ENCODE measurements around the gene COL2A1. TPM values are rescaled to one million over a fixed set of nuclear protein-coding genes. Genes with fewer than 3 reads are reported as not detected.

Gene COL2A1
- total RNA-seq, 2 donors from 2014 or later, result not detected

DNA sequence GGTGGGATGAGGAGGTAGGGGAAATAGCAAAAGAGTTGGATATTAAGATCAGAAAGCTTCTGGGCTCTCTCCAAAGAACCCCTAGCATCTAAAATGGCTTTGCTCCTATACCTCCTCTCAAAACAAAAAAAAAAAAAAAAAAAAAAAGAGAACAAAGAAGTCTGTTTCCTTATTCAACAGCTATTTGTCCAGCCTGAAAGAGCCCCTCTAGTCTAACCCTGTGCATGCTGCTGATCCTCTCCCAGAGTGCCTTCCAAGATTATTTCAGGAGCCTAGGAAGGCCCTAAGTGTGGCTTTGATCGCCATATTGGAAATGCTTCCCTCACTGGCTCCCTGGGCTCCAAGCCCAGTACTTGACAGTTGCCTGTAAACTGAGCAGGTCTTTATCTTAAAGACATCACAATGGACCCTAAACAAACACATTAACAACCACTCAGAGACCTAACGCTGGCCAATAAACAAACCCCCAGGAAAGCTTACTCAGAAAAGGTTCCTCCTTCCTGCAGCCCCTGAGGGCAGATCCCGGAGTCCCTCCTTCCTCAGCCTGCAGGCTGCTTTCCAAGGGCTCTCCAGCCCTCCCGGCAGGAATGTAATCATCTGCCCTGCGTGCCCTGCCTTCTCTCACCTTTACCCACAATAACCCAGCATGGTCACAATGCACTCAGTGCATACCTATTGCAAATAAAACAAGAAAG lies 17.4 kb upstream of the COL2A1 start:
- H3K36me3 ChIP-seq (replicated peaks in 1 of 2; ENCODE audit: insufficient read depth in 1 of 2, low read depth in 2 of 2), result no peaks in the 10 kb centered on the region
- WGBS, 2 donors, result 23 to 25% methylated on average over 5 of the region's 5 CpGs
- ATAC-seq, result no peak
- no peaks in the 10 kb centered on the region for H3K4me1 ChIP-seq
- H3K9me3 ChIP-seq, result no peaks in the 10 kb centered on the region
- no peak overlapping the region for H3K27ac ChIP-seq
- H3K27me3 ChIP-seq, result no peaks in the 10 kb centered on the region
- TF ChIP-seq POLR2A (IDR thresholded peaks at IDR 0.05), result no peak
- TF ChIP-seq, protein P1, sequence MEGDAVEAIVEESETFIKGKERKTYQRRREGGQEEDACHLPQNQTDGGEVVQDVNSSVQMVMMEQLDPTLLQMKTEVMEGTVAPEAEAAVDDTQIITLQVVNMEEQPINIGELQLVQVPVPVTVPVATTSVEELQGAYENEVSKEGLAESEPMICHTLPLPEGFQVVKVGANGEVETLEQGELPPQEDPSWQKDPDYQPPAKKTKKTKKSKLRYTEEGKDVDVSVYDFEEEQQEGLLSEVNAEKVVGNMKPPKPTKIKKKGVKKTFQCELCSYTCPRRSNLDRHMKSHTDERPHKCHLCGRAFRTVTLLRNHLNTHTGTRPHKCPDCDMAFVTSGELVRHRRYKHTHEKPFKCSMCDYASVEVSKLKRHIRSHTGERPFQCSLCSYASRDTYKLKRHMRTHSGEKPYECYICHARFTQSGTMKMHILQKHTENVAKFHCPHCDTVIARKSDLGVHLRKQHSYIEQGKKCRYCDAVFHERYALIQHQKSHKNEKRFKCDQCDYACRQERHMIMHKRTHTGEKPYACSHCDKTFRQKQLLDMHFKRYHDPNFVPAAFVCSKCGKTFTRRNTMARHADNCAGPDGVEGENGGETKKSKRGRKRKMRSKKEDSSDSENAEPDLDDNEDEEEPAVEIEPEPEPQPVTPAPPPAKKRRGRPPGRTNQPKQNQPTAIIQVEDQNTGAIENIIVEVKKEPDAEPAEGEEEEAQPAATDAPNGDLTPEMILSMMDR (IDR thresholded peaks at IDR 0.05), result no peak
- no peak overlapping the region for H3K4me3 ChIP-seq
- intact Hi-C loops (cut with DNase I), result no loop called here
- DNase-seq, result no peak

DNA sequence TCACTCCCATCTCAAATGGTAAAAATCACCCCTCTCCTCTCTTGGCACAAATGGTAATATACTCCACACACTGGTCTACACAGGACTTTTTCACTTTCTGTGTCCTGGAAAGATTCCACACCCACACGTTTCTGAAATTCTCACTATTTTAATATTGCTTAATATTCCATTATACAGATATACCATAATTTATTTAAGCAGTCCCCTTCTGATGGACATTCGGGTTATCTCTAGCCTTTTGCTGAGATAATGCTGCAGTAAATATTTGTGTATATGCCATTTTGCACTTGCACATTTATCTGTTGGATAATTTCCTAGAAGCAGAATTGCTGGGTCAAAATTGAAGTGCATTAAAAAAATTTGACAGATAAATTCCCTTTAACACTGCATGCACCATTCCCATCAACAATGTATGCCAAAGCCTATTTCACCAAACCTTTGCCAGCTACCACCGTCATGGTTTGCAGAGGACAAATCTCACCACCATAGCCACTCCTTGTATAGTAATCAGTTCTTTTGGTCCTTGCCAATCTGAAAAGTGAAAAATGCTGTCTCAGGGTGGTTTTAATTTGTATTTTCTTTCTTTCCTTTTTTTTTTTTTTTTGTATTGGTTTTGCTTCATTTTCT lies 15.5 kb upstream of the COL2A1 start:
- no peaks in the 10 kb centered on the region for H3K27me3 ChIP-seq
- H3K4me1 ChIP-seq, result no peaks in the 10 kb centered on the region
- ATAC-seq, result no peak
- intact Hi-C loops (cut with DNase I), result no loop called here
- H3K36me3 ChIP-seq (replicated peaks in 1 of 2; ENCODE audit: insufficient read depth in 1 of 2, low read depth in 2 of 2), result no peaks in the 10 kb centered on the region
- H3K4me3 ChIP-seq, result no peak overlapping the region
- no peaks in the 10 kb centered on the region for H3K9me3 ChIP-seq
- 41 to 44% methylated on average over 3 of the region's 3 CpGs for WGBS, 2 donors
- TF ChIP-seq, protein P1 (IDR thresholded peaks at IDR 0.05), result no peak
- TF ChIP-seq POLR2A (IDR thresholded peaks at IDR 0.05), result no peak
- H3K27ac ChIP-seq, result no peak overlapping the region
- DNase-seq, result no peak

DNA sequence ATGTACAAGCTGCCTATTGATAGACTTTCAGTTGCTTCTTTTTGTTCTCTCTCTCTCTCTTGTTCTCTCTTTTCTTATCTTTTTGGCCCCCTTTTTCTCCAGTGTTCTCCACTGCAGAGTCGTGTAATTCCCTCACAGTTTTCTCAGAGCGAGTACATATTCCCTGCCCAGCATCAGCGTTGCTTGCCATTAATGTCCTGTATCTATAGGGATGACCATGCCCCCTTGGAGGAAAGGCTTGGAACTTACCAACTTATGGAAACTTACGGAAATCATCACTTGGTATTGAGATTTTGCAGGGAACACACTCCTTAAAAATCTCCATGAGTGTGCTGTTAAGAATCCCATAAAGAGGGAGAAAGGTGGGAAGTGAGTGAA lies 14.3 kb upstream of the COL2A1 start:
- Histone ChIP-seq H3K36me3 (replicated peaks in 1 of 2; ENCODE audit: insufficient read depth in 1 of 2, low read depth in 2 of 2) (no peaks in the 10 kb centered on the region), H3K27ac (no peak overlapping the region), H3K9me3 (no peaks in the 10 kb centered on the region), H3K4me3 (no peak overlapping the region), H3K4me1 (no peaks in the 10 kb centered on the region), H3K27me3 (no peaks in the 10 kb centered on the region)
- WGBS, 2 donors, result 70 to 74% methylated on average over 4 of the region's 4 CpGs
- ATAC-seq, result no peak
- TF ChIP-seq POLR2A (IDR thresholded peaks at IDR 0.05), result no peak
- TF ChIP-seq, protein P1 (IDR thresholded peaks at IDR 0.05), result no peak
- intact Hi-C loops (cut with DNase I), result no loop called here
- no peak for DNase-seq

DNA sequence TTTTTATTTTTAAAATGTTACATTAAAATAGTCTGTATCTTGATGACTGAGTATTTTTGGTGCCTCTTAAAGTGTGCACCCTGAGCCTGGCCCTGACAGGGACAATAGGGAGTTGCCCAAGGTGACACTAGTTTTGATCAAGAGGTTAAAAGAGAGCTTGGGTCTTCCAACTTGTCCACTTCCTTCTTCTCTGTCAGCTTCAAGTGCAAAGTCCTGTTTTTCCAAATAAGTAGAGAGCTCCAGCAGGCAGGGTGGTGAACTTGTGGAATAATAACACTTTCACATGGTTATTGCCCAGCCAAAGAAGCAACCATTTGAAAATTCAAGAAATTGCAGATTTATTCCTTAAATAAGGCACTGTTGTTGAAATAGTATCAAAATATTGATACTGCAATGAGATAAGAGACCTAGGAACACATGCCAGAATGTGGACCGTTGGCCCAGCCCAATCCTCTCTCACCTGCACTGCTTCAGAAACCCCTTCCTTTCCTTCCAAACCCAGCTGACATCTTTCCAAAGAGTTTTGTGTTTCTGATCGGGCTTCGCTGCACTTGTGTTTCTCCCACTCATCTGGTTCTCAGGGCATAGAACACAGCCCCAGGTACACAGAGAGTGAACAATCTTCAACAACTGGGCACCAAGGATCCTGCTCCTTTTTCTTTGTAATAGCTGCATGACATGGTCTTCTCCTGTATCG lies 13.8 kb upstream of the COL2A1 start:
- no peak for ATAC-seq
- intact Hi-C loops (cut with DNase I), result no loop called here
- Histone ChIP-seq H3K27ac (no peak overlapping the region), H3K4me3 (no peak overlapping the region), H3K27me3 (no peaks in the 10 kb centered on the region), H3K4me1 (no peaks in the 10 kb centered on the region), H3K9me3 (no peaks in the 10 kb centered on the region), H3K36me3 (replicated peaks in 1 of 2; ENCODE audit: insufficient read depth in 1 of 2, low read depth in 2 of 2) (no peaks in the 10 kb centered on the region)
- TF ChIP-seq, protein P1 (IDR thresholded peaks at IDR 0.05), result no peak
- TF ChIP-seq POLR2A (IDR thresholded peaks at IDR 0.05), result no peak
- no peak for DNase-seq
- WGBS, 2 donors, result 65 to 67% methylated on average over 4 of the region's 4 CpGs
